Measurements from ENCODE around the gene RAP1A.

The RAP1A gene

DNA sequence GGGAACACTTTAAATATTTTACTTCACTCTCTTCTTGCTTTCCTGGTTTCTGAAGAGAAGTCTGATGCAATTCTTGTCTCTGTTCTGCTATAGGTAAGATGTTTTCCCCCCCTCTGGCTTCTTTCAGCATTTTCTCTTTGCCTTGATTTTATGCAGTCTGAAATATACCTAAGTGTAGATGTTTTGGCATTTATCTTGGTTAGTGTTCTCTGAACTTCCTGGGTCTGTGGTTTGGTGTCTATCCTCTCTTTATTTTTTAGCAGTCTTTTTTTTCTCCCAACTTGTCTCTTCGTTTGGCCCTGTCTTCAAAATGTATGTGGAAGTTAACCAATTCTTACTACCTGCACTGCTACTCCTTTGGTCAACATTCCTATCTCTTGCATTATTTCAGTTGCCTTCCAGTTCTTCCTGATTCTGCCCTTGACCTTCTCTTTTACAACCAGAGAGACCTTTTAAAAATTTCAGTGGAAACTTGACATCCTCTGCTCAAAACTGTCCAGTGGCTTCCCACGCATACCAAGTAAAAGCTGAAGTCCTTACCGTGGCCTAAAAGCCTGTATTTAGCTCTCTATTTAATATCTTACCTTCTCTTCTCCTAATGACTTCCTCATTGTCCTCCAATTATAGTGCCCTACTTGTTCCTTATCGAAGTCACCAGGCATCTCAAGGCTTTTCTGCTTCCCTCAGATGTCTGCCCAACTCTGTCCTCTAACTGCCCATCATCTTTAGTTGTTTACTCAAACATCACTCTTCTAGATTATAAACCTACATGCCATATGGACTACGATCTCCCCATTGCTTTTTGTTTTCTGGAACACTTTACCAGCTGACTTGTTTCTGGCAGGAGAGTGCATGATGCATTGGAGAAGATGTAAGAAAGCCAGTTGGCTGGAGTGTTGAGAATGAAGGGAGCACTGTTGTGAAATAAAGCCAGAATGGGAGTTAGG is 40.9 kb downstream of the RAP1A start:
- Histone ChIP-seq H3K36me3 (no peaks in the 10 kb centered on the region), H3K27ac (no peak overlapping the region), H3K27me3 (ENCODE audit: insufficient read depth, low read depth, severe bottlenecking) (no peaks in the 10 kb centered on the region), H3K9me3 (ENCODE audit: severe bottlenecking) (no peaks in the 10 kb centered on the region), H3K4me3 (ENCODE audit: low read depth, low read length) (no peak overlapping the region)
- TF ChIP-seq, protein P1, sequence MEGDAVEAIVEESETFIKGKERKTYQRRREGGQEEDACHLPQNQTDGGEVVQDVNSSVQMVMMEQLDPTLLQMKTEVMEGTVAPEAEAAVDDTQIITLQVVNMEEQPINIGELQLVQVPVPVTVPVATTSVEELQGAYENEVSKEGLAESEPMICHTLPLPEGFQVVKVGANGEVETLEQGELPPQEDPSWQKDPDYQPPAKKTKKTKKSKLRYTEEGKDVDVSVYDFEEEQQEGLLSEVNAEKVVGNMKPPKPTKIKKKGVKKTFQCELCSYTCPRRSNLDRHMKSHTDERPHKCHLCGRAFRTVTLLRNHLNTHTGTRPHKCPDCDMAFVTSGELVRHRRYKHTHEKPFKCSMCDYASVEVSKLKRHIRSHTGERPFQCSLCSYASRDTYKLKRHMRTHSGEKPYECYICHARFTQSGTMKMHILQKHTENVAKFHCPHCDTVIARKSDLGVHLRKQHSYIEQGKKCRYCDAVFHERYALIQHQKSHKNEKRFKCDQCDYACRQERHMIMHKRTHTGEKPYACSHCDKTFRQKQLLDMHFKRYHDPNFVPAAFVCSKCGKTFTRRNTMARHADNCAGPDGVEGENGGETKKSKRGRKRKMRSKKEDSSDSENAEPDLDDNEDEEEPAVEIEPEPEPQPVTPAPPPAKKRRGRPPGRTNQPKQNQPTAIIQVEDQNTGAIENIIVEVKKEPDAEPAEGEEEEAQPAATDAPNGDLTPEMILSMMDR (IDR thresholded peaks at IDR 0.05; ENCODE audit: low read depth, low read length), result no peak
- DNase-seq, result no peak

DNA sequence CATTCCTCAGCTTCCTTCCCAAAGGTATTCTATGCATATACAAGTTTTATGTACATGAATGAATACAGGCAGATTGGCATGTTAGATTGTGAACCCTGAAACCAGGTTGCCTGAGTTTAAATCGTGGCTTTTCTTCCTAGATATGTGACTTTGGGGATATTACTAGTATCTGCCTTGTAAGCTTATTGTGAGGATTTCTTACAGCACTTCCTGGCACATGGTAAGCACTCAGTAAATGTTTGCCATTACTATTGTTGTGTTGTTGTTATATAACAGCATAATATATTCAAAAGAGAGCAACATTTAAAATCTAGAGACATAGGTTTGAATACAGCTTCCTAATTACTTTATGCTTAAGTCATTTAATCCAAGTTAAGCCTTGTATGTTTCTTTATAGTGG is 45.1 kb downstream of the RAP1A start:
- TF ChIP-seq, protein P1 (IDR thresholded peaks at IDR 0.05; ENCODE audit: low read depth, low read length), result no peak
- H3K4me3 ChIP-seq (ENCODE audit: low read depth, low read length), result no peak overlapping the region
- H3K27me3 ChIP-seq (ENCODE audit: insufficient read depth, low read depth, severe bottlenecking), result no peaks in the 10 kb centered on the region
- no peaks in the 10 kb centered on the region for H3K36me3 ChIP-seq
- no peaks in the 10 kb centered on the region for H3K9me3 ChIP-seq (ENCODE audit: severe bottlenecking)
- no peak for DNase-seq
- no peak overlapping the region for H3K27ac ChIP-seq

DNA sequence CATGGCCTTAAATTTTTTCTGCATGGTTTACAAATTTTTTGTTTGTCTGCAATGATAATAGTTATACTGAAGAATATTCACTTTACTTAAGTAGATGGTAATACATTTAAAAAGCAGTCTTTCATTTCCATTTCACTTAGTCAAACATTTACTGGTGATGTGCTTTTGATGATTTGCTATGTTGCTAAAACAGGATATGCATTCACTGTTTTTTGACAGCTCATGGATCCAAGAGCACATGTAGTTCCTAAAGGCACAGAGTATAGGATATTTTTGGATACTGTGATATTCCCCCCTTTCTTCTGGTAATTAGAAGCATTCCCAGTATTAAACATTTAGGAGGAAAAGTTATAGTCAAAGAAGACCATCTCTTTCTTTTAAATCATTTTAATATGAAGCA is 45.9 kb downstream of the RAP1A start:
- no peaks in the 10 kb centered on the region for H3K27me3 ChIP-seq (ENCODE audit: insufficient read depth, low read depth, severe bottlenecking)
- H3K4me3 ChIP-seq (ENCODE audit: low read depth, low read length), result no peak overlapping the region
- DNase-seq, result no peak
- TF ChIP-seq, protein P1 (IDR thresholded peaks at IDR 0.05; ENCODE audit: low read depth, low read length), result no peak
- no peak overlapping the region for H3K27ac ChIP-seq
- no peaks in the 10 kb centered on the region for H3K9me3 ChIP-seq (ENCODE audit: severe bottlenecking)
- no peaks in the 10 kb centered on the region for H3K36me3 ChIP-seq

DNA sequence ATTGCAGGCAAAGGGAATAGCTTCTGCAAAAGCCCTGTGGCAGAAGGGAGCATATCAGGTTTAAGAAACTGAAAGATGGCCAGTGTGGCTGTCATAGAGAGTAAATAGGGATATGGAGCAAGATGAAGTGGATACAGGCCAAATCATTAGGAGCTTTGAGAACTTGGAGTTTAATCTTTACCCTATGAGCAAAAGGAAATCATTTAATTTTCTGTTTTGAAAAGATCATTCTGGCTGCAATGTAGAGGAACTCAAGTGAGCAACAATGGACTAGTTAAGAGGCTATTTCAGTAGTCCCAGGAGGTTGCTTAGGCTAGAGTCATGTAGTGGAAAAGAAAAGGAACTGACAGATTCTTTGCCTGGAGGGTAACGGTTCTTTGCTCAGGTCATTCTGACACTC is 47.2 kb downstream of the RAP1A start:
- no peaks in the 10 kb centered on the region for H3K36me3 ChIP-seq
- H3K9me3 ChIP-seq (ENCODE audit: severe bottlenecking), result no peaks in the 10 kb centered on the region
- no peaks in the 10 kb centered on the region for H3K27me3 ChIP-seq (ENCODE audit: insufficient read depth, low read depth, severe bottlenecking)
- DNase-seq, result no peak
- no peak overlapping the region for H3K27ac ChIP-seq
- TF ChIP-seq, protein P1 (IDR thresholded peaks at IDR 0.05; ENCODE audit: low read depth, low read length), result no peak
- H3K4me3 ChIP-seq (ENCODE audit: low read depth, low read length), result no peak overlapping the region

GRCh38 chr1:111669268-111669667 is 49.7 kb downstream of the RAP1A start:
- H3K4me3 ChIP-seq (ENCODE audit: low read depth, low read length), result no peak overlapping the region
- no peak for DNase-seq
- H3K9me3 ChIP-seq (ENCODE audit: severe bottlenecking), result no peaks in the 10 kb centered on the region
- no peaks in the 10 kb centered on the region for H3K27me3 ChIP-seq (ENCODE audit: insufficient read depth, low read depth, severe bottlenecking)
- no peaks in the 10 kb centered on the region for H3K36me3 ChIP-seq
- TF ChIP-seq, protein P1 (IDR thresholded peaks at IDR 0.05; ENCODE audit: low read depth, low read length), result no peak
- no peak overlapping the region for H3K27ac ChIP-seq
